ENCODE data around the gene SLC38A10. TPM values are rescaled to one million over a fixed set of nuclear protein-coding genes. Genes with fewer than 3 reads are reported as not detected.

The SLC38A10 gene
- total and polyA plus RNA-seq, 2 of the 13 experiments (the other 11 are each of a cell fraction or from before 2014, with no cell fraction given): 23.4 to 55.8 TPM

GRCh38 chr17:81338274-81339190, 43.4 kb upstream of the SLC38A10 start (continued):
- TF ChIP-seq MTF2 (CRISPR knock-in tag; IDR thresholded peaks at IDR 0.05; ENCODE audit: borderline replicate concordance) (peak; percentile 78; the same call in 1 of the 2 replicates), CAMTA2 (CRISPR knock-in tag; IDR thresholded peaks at IDR 0.05; ENCODE audit: borderline replicate concordance) (0 out of 2 replicates have a peak, but pooled peaks have one; percentile 7), AFF4 (CRISPR knock-in tag; IDR thresholded peaks at IDR 0.05) (no peak), PTBP1 (IDR thresholded peaks at IDR 0.05; ENCODE audit: low read depth, low read length, poor library complexity, severe bottlenecking) (no peak), ZNF513 (CRISPR knock-in tag; conservative IDR thresholded peaks at IDR 0.05) (0 out of 2 replicates have a peak, but pooled peaks have one; percentile 39), TFDP1 (CRISPR knock-in tag; IDR thresholded peaks at IDR 0.05; ENCODE audit: borderline replicate concordance) (0 out of 2 replicates have a peak, but pooled peaks have one; percentile 56), ZNF256 (CRISPR knock-in tag; conservative IDR thresholded peaks at IDR 0.05) (0 out of 2 replicates have a peak, but pooled peaks have one; percentile 30), ZNF232 (CRISPR knock-in tag; IDR thresholded peaks at IDR 0.05; ENCODE audit: borderline replicate concordance) (peak; percentile 55; the same call in 1 of the 2 replicates), ZNF501 (CRISPR knock-in tag; IDR thresholded peaks at IDR 0.05) (peak; percentile 75), ZNF484 (CRISPR knock-in tag; IDR thresholded peaks at IDR 0.05; ENCODE audit: borderline replicate concordance, low read depth) (no peak), U2AF1 (optimal IDR thresholded peaks at IDR 0.05; ENCODE audit: low read depth, low read length) (peak; percentile 22), TARDBP (CRISPR knock-in tag; IDR thresholded peaks at IDR 0.05) (0 out of 2 replicates have a peak, but pooled peaks have one; percentile 35)
- TF ChIP-seq, protein P1, sequence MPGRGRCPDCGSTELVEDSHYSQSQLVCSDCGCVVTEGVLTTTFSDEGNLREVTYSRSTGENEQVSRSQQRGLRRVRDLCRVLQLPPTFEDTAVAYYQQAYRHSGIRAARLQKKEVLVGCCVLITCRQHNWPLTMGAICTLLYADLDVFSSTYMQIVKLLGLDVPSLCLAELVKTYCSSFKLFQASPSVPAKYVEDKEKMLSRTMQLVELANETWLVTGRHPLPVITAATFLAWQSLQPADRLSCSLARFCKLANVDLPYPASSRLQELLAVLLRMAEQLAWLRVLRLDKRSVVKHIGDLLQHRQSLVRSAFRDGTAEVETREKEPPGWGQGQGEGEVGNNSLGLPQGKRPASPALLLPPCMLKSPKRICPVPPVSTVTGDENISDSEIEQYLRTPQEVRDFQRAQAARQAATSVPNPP (CRISPR knock-in tag; IDR thresholded peaks at IDR 0.05): 0 out of 2 replicates have a peak, but pooled peaks have one; percentile 24
- TF ChIP-seq, protein P2, sequence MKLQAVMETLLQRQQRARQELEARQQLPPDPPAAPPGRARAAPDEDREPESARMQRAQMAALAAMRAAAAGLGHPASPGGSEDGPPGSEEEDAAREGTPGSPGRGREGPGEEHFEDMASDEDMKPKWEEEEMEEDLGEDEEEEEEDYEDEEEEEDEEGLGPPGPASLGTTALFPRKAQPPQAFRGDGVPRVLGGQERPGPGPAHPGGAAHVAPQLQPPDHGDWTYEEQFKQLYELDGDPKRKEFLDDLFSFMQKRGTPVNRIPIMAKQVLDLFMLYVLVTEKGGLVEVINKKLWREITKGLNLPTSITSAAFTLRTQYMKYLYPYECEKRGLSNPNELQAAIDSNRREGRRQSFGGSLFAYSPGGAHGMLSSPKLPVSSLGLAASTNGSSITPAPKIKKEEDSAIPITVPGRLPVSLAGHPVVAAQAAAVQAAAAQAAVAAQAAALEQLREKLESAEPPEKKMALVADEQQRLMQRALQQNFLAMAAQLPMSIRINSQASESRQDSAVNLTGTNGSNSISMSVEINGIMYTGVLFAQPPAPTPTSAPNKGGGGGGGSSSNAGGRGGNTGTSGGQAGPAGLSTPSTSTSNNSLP (IDR thresholded peaks at IDR 0.05; ENCODE audit: low read depth, low read length): 0 out of 2 replicates have a peak, but pooled peaks have one; percentile 21
- TF ChIP-seq, protein P3, sequence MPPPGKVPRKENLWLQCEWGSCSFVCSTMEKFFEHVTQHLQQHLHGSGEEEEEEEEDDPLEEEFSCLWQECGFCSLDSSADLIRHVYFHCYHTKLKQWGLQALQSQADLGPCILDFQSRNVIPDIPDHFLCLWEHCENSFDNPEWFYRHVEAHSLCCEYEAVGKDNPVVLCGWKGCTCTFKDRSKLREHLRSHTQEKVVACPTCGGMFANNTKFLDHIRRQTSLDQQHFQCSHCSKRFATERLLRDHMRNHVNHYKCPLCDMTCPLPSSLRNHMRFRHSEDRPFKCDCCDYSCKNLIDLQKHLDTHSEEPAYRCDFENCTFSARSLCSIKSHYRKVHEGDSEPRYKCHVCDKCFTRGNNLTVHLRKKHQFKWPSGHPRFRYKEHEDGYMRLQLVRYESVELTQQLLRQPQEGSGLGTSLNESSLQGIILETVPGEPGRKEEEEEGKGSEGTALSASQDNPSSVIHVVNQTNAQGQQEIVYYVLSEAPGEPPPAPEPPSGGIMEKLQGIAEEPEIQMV (CRISPR knock-in tag; IDR thresholded peaks at IDR 0.05; ENCODE audit: low read depth): peak; percentile 15; the same call in 1 of the 2 replicates

Measured in HepG2 (cell line).